ENCODE measurements around the gene FN1. TPM values are rescaled to one million over a fixed set of nuclear protein-coding genes. Genes with fewer than 3 reads are reported as not detected.

The FN1 gene
- total RNA-seq, 2 donors from 2014 or later = 369 to 1,092 TPM

- no peak for DNase-seq (ENCODE audit: low spot score)
- Histone ChIP-seq H3K27me3 (no peaks in the 10 kb centered on the region), H3K9me3 (no peaks in the 10 kb centered on the region), H3K4me1 (no peaks in the 10 kb centered on the region), H3K4me3 (no peak overlapping the region), H3K27ac (no peak overlapping the region), H3K36me3 (peaks cover 39% of the 10 kb centered on the region)
- TF ChIP-seq CTCF (IDR thresholded peaks at IDR 0.05) = no peak
These were observed 115.2 kb downstream of the FN1 start for GRCh38 chr2:215320679-215321078.

GRCh38 chr2:215320102-215320501 lies 115.8 kb downstream of the FN1 start:
- H3K27me3 ChIP-seq = no peaks in the 10 kb centered on the region
- no peak for DNase-seq (ENCODE audit: low spot score)
- H3K4me3 ChIP-seq = no peak overlapping the region
- no peaks in the 10 kb centered on the region for H3K9me3 ChIP-seq
- TF ChIP-seq CTCF (IDR thresholded peaks at IDR 0.05) = no peak
- H3K27ac ChIP-seq = no peak overlapping the region
- peaks cover 38% of the 10 kb centered on the region for H3K36me3 ChIP-seq
- no peaks in the 10 kb centered on the region for H3K4me1 ChIP-seq

GRCh38 chr2:215319500-215319899 lies 116.4 kb downstream of the FN1 start:
- no peak overlapping the region for H3K4me3 ChIP-seq
- no peak for TF ChIP-seq CTCF (IDR thresholded peaks at IDR 0.05)
- peaks cover 38% of the 10 kb centered on the region for H3K36me3 ChIP-seq
- no peaks in the 10 kb centered on the region for H3K4me1 ChIP-seq
- no peak overlapping the region for H3K27ac ChIP-seq
- no peaks in the 10 kb centered on the region for H3K9me3 ChIP-seq
- no peaks in the 10 kb centered on the region for H3K27me3 ChIP-seq
- DNase-seq (ENCODE audit: low spot score) = no peak

- Histone ChIP-seq H3K27me3 (no peaks in the 10 kb centered on the region), H3K9me3 (no peaks in the 10 kb centered on the region), H3K36me3 (peaks cover 32% of the 10 kb centered on the region), H3K4me3 (no peak overlapping the region), H3K27ac (no peak overlapping the region), H3K4me1 (peaks cover 0 to 7% of the 10 kb centered on the region in 2 donors)
- TF ChIP-seq CTCF (IDR thresholded peaks at IDR 0.05) = no peak
- DNase-seq (ENCODE audit: low spot score) = no peak
These were observed 119.5 kb downstream of the FN1 start for GRCh38 chr2:215316336-215316735.

GRCh38 chr2:215315301-215315700 lies 120.6 kb downstream of the FN1 start:
- Histone ChIP-seq H3K27me3 (no peaks in the 10 kb centered on the region), H3K27ac (no peak overlapping the region), H3K9me3 (no peaks in the 10 kb centered on the region), H3K36me3 (peaks cover 21% of the 10 kb centered on the region), H3K4me1 (peaks cover 0 to 7% of the 10 kb centered on the region in 2 donors), H3K4me3 (no peak overlapping the region)
- DNase-seq (ENCODE audit: low spot score) = no peak
- TF ChIP-seq CTCF (IDR thresholded peaks at IDR 0.05) = no peak

- TF ChIP-seq CTCF (IDR thresholded peaks at IDR 0.05) = no peak
- Histone ChIP-seq H3K4me3 (no peak overlapping the region), H3K4me1 (peaks cover 0 to 7% of the 10 kb centered on the region in 2 donors), H3K9me3 (no peaks in the 10 kb centered on the region), H3K27ac (no peak overlapping the region), H3K27me3 (no peaks in the 10 kb centered on the region), H3K36me3 (peaks cover 17% of the 10 kb centered on the region)
- DNase-seq (ENCODE audit: low spot score) = no peak
These were observed 121.0 kb downstream of the FN1 start for GRCh38 chr2:215314896-215315295.

Data from right atrium auricular region (tissue), 2 donors.